Right forelimb (tissue), 1 donor: Measurements from ENCODE around the gene SHROOM3.

Source experiments
- DNase-seq: peaks from one replicate; pipeline ENCODE4 v3.0.0-alpha.2; 2018

SHROOM3 gene

GRCh38 chr4:76756416-76756815, 321.4 kb downstream of the SHROOM3 start:
- no peak for DNase-seq

- no peak for DNase-seq
Measured at GRCh38 chr4:76757418-76757939, 322.4 kb downstream of the SHROOM3 start.

GRCh38 chr4:76758290-76758882, 323.4 kb downstream of the SHROOM3 start:
- no peak for DNase-seq

GRCh38 chr4:76758996-76759395, 324.0 kb downstream of the SHROOM3 start:
- no peak for DNase-seq

GRCh38 chr4:76760193-76760592, 325.2 kb downstream of the SHROOM3 start:
- no peak for DNase-seq

- no peak for DNase-seq
Measured at GRCh38 chr4:76762137-76763130, 327.4 kb downstream of the SHROOM3 start.

- no peak for DNase-seq
Measured at GRCh38 chr4:76764251-76764650, 329.2 kb downstream of the SHROOM3 start.

GRCh38 chr4:76765473-76766183, 330.6 kb downstream of the SHROOM3 start:
- no peak for DNase-seq

GRCh38 chr4:76767983-76768382, 333.0 kb downstream of the SHROOM3 start:
- DNase-seq, result no peak

- no peak for DNase-seq
Measured at GRCh38 chr4:76772498-76773106, 337.6 kb downstream of the SHROOM3 start.

GRCh38 chr4:76773766-76774165, 338.7 kb downstream of the SHROOM3 start:
- no peak for DNase-seq

- no peak for DNase-seq
Measured at GRCh38 chr4:76779740-76780459, 344.9 kb downstream of the SHROOM3 start.

GRCh38 chr4:76780781-76781697, 346.0 kb downstream of the SHROOM3 start:
- DNase-seq, result no peak

- no peak for DNase-seq
Measured at GRCh38 chr4:76781698-76782595, 346.9 kb downstream of the SHROOM3 start.

GRCh38 chr4:76782837-76783236, 347.8 kb downstream of the SHROOM3 start:
- no peak for DNase-seq

GRCh38 chr4:76783836-76784235, 348.8 kb downstream of the SHROOM3 start:
- no peak for DNase-seq

- no peak for DNase-seq
Measured at GRCh38 chr4:76784237-76784636, 349.2 kb downstream of the SHROOM3 start.

GRCh38 chr4:76787898-76788297, 352.9 kb downstream of the SHROOM3 start:
- DNase-seq, result no peak

- no peak for DNase-seq
Measured at GRCh38 chr4:76790377-76790776, 355.3 kb downstream of the SHROOM3 start.

GRCh38 chr4:76791479-76791878, 356.4 kb downstream of the SHROOM3 start:
- no peak for DNase-seq
